GM18498 (cell line): ENCODE measurements around the gene SUSD1.

ENCODE experiments used
- ATAC-seq: cut with Tn5 transposase; IDR thresholded peaks from one replicate; pipeline ENCODE4 v1.9.1; 2021; ENCODE audit warnings: mild to moderate bottlenecking, moderate library complexity; ENCODE audit not compliant: unreplicated experiment

Gene SUSD1

GRCh38 chr9:112044881-112045280, 130.2 kb downstream of the SUSD1 start:
- ATAC-seq, result no peak

GRCh38 chr9:112044186-112044585, 130.9 kb downstream of the SUSD1 start:
- no peak for ATAC-seq

- ATAC-seq, result no peak
Observed at GRCh38 chr9:112043423-112043822, 131.7 kb downstream of the SUSD1 start.

- no peak for ATAC-seq
Observed at GRCh38 chr9:112042769-112043168, 132.3 kb downstream of the SUSD1 start.

GRCh38 chr9:112042244-112042638, 132.9 kb downstream of the SUSD1 start:
- ATAC-seq, result no peak

GRCh38 chr9:112041536-112042243, 133.4 kb downstream of the SUSD1 start:
- no peak for ATAC-seq

GRCh38 chr9:112041199-112041535, 133.9 kb downstream of the SUSD1 start:
- no peak for ATAC-seq

- no peak for ATAC-seq
Observed at GRCh38 chr9:112038017-112038408, 137.1 kb downstream of the SUSD1 start.

GRCh38 chr9:112037281-112038016, 137.6 kb downstream of the SUSD1 start:
- ATAC-seq, result peak; percentile 57

GRCh38 chr9:112035166-112035826, 139.8 kb downstream of the SUSD1 start:
- ATAC-seq, result no peak

GRCh38 chr9:112034216-112034611, 140.9 kb downstream of the SUSD1 start:
- no peak for ATAC-seq

- ATAC-seq, result no peak
Observed at GRCh38 chr9:112033237-112034215, 141.6 kb downstream of the SUSD1 start.

GRCh38 chr9:112032743-112033142, 142.4 kb downstream of the SUSD1 start:
- ATAC-seq, result no peak

GRCh38 chr9:112032009-112032408, 143.1 kb downstream of the SUSD1 start:
- peak; percentile 48 for ATAC-seq

- no peak for ATAC-seq
Observed at GRCh38 chr9:112031400-112031799, 143.7 kb downstream of the SUSD1 start.

GRCh38 chr9:112029921-112030444, 145.1 kb downstream of the SUSD1 start:
- ATAC-seq, result no peak

- ATAC-seq, result peak; percentile 52
Observed at GRCh38 chr9:112028242-112029221, 146.6 kb downstream of the SUSD1 start.

GRCh38 chr9:112025850-112026249, 149.2 kb downstream of the SUSD1 start:
- ATAC-seq, result no peak

- no peak for ATAC-seq
Observed at GRCh38 chr9:112021742-112022141, 153.4 kb downstream of the SUSD1 start.
